ENCODE measurements around the gene RBMS3.

The RBMS3 gene

GRCh38 chr3:29242296-29242695, 38.6 kb upstream of the RBMS3 start:
- no peak for DNase-seq (ENCODE audit: low spot score)
- in situ Hi-C loops (cut with MboI; ENCODE audit: low sequenced_read_pairs, unreplicated experiment) = no loop called here
- no peak for TF ChIP-seq CTCF (IDR thresholded peaks at IDR 0.05; ENCODE audit: borderline replicate concordance, control extremely low read depth, extremely low read depth, insufficient read depth, missing control alignments)

GRCh38 chr3:29245441-29245840, 35.4 kb upstream of the RBMS3 start:
- DNase-seq (ENCODE audit: low spot score) = no peak
- in situ Hi-C loops (cut with MboI; ENCODE audit: low sequenced_read_pairs, unreplicated experiment) = no loop called here
- TF ChIP-seq CTCF (IDR thresholded peaks at IDR 0.05; ENCODE audit: borderline replicate concordance, control extremely low read depth, extremely low read depth, insufficient read depth, missing control alignments) = no peak

GRCh38 chr3:29247088-29247745, 33.7 kb upstream of the RBMS3 start:
- in situ Hi-C loops (cut with MboI; ENCODE audit: low sequenced_read_pairs, unreplicated experiment) = no loop called here
- DNase-seq (ENCODE audit: low spot score) = no peak
- no peak for TF ChIP-seq CTCF (IDR thresholded peaks at IDR 0.05; ENCODE audit: borderline replicate concordance, control extremely low read depth, extremely low read depth, insufficient read depth, missing control alignments)

- no peak for TF ChIP-seq CTCF (IDR thresholded peaks at IDR 0.05; ENCODE audit: borderline replicate concordance, control extremely low read depth, extremely low read depth, insufficient read depth, missing control alignments)
- no peak for DNase-seq (ENCODE audit: low spot score)
- in situ Hi-C loops (cut with MboI; ENCODE audit: low sequenced_read_pairs, unreplicated experiment) = no loop called here
Observed at GRCh38 chr3:29249829-29250345, 31.0 kb upstream of the RBMS3 start.

- no peak for TF ChIP-seq CTCF (IDR thresholded peaks at IDR 0.05; ENCODE audit: borderline replicate concordance, control extremely low read depth, extremely low read depth, insufficient read depth, missing control alignments)
- in situ Hi-C loops (cut with MboI; ENCODE audit: low sequenced_read_pairs, unreplicated experiment) = no loop called here
- DNase-seq (ENCODE audit: low spot score) = no peak
Observed at GRCh38 chr3:29255854-29256696, 24.8 kb upstream of the RBMS3 start.

- in situ Hi-C loops (cut with MboI; ENCODE audit: low sequenced_read_pairs, unreplicated experiment) = no loop called here
- DNase-seq (ENCODE audit: low spot score) = no peak
- TF ChIP-seq CTCF (IDR thresholded peaks at IDR 0.05; ENCODE audit: borderline replicate concordance, control extremely low read depth, extremely low read depth, insufficient read depth, missing control alignments) = no peak
Observed at GRCh38 chr3:29258161-29258560, 22.7 kb upstream of the RBMS3 start.
